Activated CD4-positive, alpha-beta T cell treated with anti-CD3 and anti-CD28 coated beads for 48 hours (primary cell): Measurements from ENCODE around the gene EPN2.
"Not testable (repeated sequence)": the region's sequence is repeated elsewhere in the genome, so short reads cannot be mapped to it uniquely, and the experiment has no call there.

Source experiments
- DNase-seq: peaks from one replicate; pipeline ENCODE4 v3.0.0-alpha.2; 2020

EPN2 gene

DNA sequence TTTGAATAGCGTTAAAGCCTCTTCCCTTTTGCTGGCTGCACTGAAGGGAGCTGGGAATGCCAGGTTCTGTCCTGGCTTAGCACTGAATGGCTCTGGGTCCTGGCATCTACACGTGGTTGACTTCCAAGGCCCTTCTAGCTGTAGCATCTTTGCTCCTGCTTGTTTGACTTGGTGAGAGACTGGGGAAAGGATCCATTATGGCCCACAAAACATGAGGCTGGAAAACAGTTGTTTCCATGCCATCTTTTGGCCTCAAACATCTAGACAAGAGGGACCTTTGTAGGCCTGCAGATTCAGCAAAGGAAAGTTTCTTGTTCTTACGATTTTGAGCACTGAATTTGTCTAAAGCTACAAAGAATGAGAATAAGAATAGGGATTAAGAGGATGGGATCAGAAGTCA lies 32.5 kb downstream of the EPN2 start:
- no peak for DNase-seq

DNA sequence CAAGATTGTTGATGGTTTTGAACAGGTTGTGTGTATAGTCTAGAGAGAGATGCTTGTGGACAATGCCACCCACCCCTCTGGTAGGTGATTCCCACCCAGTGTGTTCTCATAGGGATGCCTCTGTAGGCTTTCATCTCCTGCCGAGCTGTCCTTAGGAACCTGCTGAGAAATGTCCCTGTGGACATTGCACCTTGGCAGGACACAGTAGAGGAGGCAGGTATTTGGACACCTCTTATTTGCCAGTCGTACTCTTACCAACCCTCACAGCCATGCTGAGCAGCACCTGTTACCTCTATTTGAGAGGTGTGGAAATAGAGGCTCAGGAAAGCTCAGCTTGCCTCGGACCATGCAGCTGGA lies 33.2 kb downstream of the EPN2 start:
- DNase-seq: no peak

DNA sequence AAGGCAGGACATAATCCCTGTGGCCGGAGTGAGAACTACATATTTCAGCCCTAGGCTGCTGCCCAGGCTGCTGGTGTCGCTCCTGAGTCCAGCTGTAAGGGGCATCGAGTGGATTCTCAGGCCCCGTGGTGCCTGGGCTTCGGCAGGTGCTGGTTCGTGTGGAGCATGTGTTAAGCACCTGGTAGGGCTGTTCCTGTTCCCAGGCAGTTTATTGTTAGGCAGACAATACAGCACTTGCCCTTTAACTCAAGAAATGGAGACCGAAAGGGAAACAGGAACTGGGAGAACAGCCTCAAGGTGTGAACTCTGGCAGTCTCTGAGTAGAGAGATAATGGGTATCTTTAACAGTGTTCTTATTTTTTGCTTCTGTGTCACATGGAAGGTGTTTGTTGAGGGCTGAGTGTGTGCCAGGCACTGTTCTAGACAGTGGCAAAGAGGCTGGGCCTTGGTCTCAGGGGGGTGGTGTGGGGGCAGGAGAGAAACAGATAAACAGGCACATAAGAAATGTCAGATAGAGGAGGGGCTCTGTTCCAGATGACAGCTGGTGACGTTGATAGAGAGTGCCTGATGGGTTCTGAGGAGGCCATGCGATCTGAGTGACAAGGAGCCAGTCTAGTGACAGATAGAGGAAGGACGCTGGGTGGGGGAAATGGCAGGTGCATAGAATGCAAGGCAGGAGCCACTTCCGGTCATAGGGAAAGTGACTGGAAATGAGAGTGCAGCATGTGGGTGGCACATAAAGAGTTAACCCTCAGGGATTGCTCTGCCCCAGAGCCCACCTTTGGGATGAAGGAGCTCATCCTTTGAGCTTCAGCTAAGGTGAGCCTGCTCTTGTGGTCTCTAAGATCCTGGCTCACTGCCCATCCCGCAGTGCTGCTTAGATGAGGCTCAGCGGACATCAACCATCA lies 33.8 kb downstream of the EPN2 start:
- no peak for DNase-seq

DNA sequence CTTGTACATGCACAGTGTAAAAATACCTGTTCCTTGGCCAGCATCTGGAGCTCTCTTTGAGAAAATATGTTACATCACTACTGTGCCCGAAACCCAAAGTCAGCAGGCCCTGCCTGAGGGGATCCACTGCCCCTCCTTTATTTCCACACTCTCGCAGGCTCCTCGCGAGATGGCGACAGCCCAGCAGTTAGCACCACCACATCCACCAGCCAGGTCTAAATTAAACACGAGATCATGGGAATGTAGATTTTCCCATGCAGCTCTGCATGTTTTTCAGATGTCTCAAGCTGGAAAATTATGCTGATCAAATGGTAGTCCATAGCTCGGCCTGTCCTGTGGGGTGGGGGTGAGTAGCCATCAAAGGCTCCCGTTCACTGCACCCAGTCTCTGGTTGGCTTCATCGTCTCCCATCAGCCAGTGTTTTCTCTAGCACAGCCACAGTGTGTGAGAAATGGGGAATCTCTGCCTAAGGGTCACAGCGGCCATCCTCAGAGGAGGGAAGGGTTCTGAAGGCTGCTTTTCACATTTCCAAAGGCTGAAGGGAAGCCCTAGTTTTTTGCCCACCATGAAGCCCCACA lies 34.7 kb downstream of the EPN2 start:
- DNase-seq: no peak

DNA sequence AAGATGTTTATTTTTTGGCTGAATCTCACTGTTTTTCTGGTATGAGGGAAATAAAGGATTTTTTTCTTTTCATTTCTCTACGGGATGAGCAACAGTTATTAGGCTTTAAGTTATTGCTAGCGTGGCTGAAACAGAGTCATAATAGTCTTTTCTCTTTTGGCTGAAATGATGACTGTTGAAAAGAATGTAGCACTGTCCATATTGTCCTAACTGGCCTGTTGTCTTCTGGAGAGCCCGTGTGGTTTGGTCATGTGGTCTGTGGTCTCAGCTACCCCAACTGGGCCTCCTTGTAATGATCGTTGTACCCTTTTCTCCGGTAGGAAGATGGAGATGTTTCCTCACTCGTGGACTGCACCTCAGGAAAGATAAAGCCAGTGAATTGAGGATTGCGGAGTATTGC lies 36.6 kb downstream of the EPN2 start:
- no peak for DNase-seq

DNA sequence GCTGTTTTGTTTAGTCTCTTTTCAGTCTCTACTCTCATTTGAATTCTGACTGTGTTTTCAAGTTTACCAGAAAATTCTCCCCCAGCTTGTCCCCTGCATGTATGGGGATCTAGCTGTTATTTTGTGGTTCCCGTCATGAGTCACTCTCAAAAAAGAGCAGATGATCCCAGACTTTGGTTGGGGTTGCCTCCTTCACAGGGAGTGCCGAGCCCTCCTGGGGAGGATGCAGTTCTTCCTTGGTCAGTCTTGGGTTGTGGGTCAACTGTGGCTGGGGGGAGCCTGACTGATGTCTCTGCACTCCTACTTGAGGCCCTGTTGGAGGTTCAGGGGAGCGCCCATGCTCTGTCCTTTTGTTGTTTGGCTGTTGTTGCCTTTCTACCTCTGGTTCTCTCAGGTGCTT lies 37.7 kb downstream of the EPN2 start:
- DNase-seq: no peak

DNA sequence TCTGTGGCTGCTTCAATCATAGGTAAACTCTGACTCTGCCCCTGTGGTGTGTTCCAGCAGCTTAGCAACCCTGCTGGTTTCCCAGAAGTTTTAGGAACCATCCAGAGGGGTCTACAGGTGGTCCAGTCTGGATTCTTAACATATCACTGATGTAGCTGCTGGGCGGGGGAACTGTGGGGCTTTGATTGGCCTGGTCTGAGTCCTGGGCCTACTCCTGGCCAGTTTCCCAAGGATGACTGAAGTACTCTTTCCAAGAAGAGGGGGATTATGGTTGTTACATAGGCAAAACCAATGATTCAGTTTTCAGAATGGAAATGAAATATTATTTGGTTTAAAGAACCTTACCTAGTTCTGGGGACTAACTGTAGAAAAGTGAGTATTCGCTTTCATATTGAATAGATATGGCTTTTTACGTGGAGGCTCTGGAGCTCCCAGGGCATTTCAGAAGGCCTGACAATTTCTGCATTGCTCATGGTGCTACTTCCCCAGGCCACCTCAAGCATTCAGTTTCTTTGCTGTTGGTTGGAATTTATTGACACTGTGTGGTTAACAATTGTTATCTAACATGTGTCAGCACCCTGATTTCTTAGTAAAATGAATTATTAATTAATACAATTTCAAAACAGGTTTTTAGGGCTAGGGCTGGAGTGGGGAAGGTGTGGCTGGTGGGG lies 38.4 kb downstream of the EPN2 start:
- no peak for DNase-seq

DNA sequence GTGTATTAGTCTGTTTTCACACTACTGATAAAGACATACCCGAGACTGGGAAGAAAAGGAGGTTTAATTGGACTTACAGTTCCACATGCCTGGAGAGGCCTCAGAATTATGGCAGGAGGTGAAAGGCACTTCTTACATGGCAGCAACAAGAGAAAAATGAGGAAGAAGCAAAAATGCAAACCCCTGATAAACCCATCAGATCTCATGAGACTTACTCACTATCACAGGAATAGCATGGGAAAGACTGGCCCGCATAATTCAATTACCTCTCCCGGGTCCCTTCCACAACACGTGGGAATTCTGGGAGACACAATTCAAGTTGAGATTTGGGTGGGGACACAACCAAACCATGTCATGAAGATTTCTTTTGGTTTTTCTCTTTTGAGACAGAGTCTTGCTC lies 41.1 kb downstream of the EPN2 start:
- not testable (repeated sequence) for DNase-seq

DNA sequence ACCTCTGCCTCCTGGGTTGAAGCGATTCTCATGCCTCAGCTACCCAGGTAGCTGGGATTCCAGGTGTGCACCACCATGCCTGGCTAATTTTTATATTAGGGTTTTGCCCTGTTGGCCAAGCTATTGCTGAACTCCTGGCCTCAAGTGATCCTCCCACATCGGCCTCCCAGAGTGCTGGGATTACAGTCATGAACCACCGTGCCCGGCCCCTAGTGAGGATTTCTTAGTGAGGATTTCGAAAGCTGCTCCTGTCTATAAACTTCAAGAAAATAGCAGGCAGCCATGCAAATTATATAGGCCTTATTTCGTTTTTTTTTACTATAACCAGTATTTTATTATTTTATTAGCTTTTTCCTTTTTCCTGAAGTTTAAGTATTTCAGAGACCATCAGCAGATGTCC lies 41.6 kb downstream of the EPN2 start:
- no peak for DNase-seq

DNA sequence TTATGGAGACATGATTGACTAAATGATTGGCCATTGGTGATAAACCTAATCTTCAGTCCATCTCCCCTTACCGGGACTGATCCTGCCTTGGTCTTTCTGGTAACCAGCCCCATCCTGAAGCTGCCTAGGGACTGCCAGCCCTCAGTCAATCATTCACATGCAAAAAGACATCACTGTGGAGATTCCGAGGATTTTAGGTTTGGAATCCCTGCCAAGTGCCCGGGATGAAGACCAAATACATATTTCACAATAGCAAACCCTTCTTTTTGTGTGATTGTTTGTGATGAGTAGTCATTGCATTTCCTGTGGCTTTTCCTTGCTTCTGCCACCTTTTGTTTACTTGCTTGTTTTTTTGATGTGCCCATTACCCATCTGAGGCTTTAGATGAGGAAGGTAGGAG lies 44.0 kb downstream of the EPN2 start:
- no peak for DNase-seq

DNA sequence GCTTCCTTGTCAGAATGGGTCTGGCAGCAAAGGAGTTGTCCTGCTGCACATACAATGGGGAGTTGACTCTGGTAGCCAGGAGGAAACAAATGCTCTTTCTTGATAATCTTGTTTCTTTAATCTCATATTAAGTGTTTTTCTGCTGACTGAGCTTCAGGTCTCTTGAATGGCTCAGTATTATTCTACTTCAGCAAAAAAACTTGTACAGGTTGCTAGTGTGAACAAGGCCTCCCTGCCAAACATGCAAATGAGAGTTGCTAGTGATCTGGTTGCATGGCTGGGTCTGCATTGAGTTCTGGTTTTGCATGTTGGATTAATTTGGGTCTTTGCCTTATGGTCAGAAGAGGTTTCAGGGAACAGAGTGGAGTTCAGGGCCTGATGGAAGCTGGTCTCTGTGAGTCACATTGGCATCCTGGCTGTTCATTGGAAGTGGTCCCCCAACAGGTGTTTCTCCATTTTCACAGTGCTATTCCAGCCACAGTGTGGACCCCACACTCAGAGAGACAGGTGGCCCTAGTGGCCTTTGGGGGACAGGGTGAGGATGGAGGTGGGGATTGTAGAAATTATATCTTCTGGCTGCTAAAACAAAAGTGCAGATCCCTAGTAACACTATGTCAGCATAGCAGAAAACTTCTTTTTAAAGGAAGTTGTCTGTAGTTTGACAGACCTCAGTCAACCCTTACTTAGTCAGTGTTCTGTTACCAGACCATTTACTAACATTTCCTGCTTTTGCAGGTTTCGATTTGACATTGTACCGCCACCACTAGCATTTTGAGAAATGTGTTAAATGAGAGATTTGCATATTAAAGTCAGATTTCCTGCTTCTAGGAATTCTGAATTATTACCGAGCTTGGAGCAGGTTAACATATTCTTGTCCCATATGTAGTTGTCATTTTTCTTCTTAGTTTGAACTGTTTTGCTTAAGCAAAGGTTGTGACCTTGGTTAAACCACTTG lies 47.1 kb downstream of the EPN2 start:
- no peak for DNase-seq

DNA sequence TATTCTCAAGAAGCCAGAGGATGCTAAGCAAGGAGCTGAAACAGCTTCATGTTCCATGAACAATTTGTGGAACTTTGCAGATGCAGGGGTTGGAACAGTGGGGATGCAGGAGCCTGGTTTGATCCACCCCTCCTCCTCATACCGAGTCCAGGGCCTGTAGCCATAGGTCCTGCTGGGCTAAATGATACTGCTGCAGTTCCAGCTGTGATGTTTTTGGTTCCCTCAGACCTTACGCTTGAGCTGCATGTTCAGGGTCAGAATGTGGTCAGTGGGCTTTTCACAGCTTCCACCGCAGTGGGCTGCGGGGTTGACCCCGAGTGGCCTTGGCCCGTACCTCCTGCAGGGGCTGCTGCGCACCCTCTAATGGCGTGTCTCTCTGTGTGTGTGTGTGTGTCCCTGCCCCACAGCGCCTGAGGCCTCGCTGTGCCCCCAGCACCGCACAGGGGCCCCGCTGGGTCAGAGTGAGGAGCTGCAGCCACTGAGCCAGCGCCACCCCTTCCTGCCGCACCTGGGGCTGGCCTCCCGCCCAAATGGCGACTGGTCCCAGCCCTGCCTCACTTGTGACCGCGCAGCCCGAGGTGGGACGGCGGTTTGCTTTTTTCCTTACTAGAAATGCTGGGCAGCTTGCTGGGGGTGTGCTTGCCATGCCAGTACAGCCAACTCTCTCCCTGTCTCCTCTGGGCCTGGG lies 48.2 kb downstream of the EPN2 start:
- no peak for DNase-seq

DNA sequence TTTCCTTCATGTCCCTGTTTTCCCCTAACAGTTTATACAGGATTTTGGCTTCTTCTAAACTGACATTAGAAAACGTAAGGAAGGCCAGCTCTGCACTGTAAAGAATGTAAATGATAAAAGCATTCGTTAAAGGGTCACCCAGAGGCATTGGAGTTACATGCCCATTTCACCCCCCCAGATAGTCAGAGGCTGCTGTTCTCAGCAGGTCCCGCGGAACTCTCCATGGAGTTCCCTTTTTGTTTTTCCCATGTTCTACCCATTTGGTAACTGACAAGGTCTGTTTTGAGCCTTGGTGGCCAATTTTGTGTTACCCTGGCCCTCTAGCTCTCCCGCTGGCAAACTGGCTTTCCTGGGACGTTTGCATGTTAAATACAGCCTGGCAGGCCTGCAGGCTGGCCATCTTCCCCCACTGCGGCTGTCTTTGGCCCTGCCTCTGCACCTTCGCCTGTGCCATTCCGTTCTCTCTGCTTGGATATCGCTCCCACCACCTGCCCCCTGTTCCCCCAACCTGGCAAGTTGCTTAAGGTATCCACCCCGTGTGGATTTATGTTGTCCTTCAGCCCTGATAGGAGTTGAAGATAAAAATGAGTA lies 49.7 kb downstream of the EPN2 start:
- no peak for DNase-seq

DNA sequence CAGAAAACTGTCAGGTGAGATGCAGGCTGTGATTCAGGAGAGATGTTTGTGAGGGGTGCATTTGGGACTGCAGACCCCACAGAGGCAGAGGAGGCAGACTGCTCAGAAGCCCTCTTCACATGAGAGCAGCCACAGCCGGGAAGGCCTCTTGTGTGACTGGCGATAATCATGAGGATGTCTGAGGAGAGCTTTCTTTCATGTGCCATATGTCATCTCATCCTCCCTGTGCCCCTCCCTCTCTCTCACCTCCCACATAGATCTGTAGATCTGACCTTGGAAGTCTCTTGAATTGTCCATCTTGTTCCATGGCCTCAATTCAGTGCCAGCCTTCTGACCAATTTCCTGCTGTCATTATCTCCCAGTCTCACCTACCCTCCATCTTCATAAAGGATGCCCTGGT lies 50.5 kb downstream of the EPN2 start:
- no peak for DNase-seq

DNA sequence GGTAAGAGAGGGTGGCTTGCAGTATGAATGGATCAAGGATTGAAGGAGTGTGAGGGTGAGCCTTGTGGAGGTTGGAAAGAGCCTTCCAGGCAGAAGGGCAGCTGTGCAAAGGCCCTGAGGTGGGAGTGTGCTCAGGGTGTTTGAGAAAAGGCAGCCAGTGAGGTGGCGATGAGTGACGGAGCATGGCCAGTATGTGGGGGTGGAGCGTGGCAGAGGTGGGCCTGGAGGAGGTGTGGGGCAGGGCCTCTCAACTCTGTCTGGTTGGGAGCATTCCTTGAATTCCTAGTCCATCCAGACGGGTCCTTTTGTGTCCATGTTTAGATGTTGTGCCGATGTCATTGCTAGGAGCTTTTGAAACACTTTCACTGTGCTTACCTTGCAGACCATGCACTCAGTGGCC lies 51.3 kb downstream of the EPN2 start:
- no peak for DNase-seq

DNA sequence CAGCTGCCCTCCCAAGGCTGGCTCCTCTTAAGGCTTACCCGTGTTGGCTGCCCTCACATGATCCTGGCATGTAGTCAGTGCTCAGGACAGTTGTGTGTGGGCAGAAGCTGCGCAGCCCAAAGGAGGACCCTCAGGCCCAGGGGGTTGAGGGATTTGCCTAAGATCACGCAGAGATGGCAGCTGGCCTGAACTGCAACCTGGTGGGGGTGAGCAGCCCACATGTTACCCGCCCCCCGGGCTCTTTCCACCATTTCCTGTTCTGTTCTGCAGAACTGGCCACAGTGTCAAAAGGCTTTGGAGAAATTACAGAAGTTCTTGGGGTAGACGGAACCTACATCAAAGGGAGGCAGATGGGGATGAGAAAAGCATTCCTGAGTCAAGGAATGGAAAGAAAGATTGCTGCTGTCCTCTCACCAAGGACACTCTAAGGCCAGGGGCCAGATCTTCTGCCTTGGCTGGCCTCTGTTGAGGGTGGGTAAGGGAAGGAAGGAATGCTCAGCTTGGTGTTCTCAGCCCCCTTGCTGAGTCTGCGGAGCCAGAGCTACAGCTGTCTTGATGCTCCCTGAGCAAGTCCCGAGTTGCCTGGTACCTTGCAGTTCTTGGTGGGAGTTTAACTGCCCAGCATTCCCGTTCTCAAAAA lies 53.0 kb downstream of the EPN2 start:
- no peak for DNase-seq

DNA sequence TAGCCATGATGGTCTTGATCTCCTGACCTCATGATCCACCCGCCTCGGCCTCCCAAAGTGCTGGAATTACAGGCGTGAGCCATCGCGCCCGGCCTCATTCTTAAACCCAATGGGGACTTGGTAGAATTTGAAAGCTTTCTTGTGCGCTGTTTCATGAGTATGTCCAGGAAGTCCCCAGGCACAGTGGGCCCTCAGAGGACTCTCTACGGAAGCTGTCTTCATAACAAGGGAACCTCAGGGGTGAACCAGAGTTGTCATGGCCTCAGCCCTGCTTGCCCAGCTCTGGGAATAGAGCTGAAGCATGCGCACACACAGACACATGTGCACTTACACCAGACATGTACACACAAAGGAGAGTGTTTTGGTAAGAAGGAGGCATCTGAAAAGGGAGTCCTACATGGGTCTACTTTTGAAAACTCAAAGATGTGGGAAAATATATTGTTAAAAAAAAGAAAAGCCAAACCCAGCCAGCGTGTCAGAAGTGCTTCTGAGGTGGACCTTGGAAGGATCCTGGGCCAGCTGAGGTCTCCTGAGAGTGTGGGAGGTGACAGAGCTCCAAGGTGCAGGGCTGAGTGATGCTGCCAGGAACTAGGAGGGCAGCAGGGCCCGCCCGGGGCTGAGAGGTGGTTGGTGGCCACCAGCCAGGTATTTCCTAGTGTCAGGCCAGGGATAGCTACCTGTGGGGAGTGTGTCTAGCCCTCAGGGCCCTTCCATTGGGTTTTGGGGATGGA lies 54.6 kb downstream of the EPN2 start:
- no peak for DNase-seq

DNA sequence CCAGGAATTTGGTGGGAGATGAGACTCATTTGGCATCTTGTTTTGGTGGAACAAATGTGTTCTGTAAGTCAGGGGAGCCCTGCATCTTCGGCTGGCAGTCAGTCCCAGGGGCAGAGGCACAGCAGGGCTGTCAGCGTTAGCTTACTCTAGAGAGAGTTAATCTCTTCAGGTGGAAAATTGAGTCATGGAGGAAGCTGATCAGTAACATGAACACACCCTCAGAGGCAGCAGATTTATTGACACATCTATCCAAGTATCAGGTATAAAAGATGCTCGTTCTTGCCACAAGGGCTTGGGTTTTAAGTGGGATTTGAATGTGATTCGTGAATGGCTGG lies 55.2 kb downstream of the EPN2 start:
- no peak for DNase-seq

DNA sequence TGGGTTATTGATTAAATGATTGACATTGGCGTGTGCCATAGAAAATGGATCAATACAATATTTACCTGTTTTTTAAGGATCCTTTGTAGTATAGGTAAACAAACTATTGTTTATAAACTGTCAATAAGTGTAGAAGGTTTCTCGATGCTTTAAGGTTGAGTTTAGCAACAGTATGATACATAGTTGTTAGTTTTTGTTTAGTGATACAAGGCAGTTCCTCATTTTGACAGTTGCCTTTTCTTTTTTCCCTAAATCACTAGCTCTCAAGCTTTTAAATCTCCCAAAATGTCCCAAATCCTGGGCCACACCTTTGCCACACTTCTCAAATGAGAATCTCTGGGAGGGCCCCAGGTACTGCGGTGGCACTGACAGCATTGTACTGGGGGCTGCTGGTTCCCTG lies 57.3 kb downstream of the EPN2 start:
- DNase-seq: no peak

DNA sequence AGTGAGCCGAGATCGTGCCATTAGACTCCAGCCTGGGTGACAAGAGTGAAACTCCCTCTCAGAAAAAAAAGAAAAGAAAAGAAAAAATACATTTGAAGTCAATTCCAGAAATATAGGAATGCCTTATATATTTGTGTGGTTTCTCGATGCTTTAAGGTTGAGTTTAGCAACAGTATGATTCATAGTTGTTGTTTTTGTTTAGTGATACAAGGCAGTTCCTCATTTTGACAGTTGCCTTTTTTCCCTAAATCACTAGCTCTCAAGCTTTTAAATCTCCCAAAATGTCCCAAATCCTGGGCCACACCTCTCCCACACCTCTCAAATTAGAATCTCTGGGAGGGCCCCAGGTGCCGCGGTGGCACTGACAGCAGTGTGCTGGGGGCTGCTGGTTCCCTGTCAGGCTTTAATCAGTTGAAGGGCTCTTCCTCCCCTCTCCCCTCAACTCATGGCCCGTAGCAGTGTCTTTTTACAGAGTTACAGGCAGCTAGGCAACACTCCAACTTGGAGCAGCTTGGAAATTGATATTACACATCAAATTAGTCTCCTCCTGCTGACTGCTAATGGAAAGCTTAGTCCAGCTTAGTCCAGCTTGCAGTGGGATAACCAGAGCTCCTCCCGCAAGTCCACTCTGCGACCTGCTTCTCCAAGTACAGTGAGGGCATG lies 58.4 kb downstream of the EPN2 start:
- DNase-seq: no peak
